GM23248 (cell line): ENCODE measurements around the gene AK5.

ENCODE experiments used
- EZH2 ChIP-seq: fragments of 200-600 bp; sonication (generic); IDR thresholded peaks from 2 replicates; pipeline ENCODE4 v1.6.1; 2018; ENCODE audit warnings: antibody characterized with exemption, mild to moderate bottlenecking; ENCODE audit not compliant: insufficient read depth, poor library complexity, severe bottlenecking
- EZH2phosphoT487 ChIP-seq: fragments of 200-600 bp; sonication (generic); IDR thresholded peaks from 2 replicates; pipeline ENCODE4 v1.6.1; 2018; ENCODE audit warnings: antibody characterized with exemption, moderate library complexity, mild to moderate bottlenecking, low read depth; ENCODE audit not compliant: insufficient read depth

DNA sequence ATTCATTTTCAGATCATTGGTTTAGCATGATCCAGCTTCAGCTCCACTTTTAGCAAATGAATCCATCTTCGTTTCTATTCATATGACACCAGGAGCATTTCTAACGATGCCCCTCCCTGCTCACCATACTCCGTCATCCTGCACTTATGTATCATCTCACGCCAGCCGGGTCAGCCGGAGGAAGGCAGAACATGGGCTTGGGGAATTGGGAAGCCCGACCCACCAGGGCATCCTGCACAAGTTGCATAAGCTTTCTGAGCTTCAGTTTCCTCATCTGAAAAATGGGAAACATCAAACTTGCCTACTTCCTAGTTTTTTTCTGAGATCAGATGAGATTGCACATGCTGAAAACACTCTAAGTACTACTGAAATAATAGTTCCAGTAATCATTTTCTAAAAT, 194.7 kb downstream of the AK5 start:
- no peak for TF ChIP-seq EZH2
- no peak for TF ChIP-seq EZH2phosphoT487
